ENCODE data around the gene CRTAP.

- TF ChIP-seq EZH2 (IDR thresholded peaks at IDR 0.05; ENCODE audit: low read depth) (no peak), CTCF (conservative IDR thresholded peaks at IDR 0.05) (no peak)
These were observed 20.0 kb upstream of the CRTAP start for GRCh38 chr3:33093847-33094246.
